Measurements from ENCODE around the gene OTX1. TPM values are rescaled to one million over a fixed set of nuclear protein-coding genes. Genes with fewer than 3 reads are reported as not detected.

The OTX1 gene
- total RNA-seq, 3 donors from 2014 or later (not counting 1 experiment from before 2014, with no cell fraction given), result not detected

DNA sequence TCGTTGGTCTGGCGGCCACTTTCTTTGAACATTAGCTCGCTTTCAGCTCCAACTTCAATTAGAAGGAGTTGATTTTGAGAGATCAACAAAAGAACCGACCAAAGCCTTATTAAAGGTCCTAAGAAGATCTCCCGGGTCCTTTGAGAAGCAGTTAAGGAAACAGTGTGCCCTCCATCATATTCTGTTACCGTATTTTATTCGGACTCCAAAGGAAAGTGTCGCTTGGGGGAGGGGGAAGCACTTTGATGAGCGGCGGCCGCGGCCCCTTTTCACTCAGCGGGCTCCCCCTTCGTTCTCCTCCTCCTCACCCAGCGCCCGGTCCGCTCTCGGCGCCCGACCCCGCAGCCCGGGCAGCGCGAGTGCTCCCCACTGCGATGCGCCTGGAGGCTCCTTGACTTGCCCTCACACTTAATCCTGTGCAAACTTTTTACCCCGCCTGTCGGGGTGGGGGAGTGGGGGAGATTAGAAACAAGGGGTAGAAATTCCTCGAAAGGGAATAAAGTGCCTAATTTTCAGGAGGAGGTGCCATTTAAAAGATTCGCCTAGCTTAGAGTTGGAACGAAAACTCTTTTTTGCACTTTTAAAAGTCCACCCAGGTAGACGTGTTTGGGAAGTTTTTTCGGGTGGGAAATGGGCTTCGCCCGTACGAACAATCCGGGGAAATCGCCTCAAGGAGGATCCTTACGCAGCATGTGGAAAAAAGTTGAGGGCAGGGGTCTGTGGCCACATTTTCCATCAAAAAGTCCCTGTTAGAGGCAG is 1.2 kb upstream of the OTX1 start:
- Mint-ChIP-seq H3K27me3 (ENCODE audit: low read depth in 2 of 2) (peaks cover 73 to 76% of the 10 kb centered on the region in 2 donors), H3K4me1 (peaks cover 34 to 53% of the 10 kb centered on the region in 2 donors), H3K4me3 (peak overlapping the region; percentile 83), H3K36me3 (peaks cover 21% of the 10 kb centered on the region), H3K9me3 (no peaks in the 10 kb centered on the region), H3K27ac (no peak overlapping the region)
- TF ChIP-seq, protein P1, sequence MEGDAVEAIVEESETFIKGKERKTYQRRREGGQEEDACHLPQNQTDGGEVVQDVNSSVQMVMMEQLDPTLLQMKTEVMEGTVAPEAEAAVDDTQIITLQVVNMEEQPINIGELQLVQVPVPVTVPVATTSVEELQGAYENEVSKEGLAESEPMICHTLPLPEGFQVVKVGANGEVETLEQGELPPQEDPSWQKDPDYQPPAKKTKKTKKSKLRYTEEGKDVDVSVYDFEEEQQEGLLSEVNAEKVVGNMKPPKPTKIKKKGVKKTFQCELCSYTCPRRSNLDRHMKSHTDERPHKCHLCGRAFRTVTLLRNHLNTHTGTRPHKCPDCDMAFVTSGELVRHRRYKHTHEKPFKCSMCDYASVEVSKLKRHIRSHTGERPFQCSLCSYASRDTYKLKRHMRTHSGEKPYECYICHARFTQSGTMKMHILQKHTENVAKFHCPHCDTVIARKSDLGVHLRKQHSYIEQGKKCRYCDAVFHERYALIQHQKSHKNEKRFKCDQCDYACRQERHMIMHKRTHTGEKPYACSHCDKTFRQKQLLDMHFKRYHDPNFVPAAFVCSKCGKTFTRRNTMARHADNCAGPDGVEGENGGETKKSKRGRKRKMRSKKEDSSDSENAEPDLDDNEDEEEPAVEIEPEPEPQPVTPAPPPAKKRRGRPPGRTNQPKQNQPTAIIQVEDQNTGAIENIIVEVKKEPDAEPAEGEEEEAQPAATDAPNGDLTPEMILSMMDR (IDR thresholded peaks at IDR 0.05), result no peak
- Histone ChIP-seq H3K27me3 (ENCODE audit: control insufficient read depth, insufficient read depth, low read length) (peaks cover 52% of the 10 kb centered on the region), H3K27ac (ENCODE audit: low read length) (no peak overlapping the region), H3K4me1 (ENCODE audit: control insufficient read depth, insufficient read depth, low read length) (peaks cover 54% of the 10 kb centered on the region), H3K4me3 (ENCODE audit: low read length) (no peak overlapping the region), H3K9me3 (ENCODE audit: control insufficient read depth, insufficient read depth, low read length) (no peaks in the 10 kb centered on the region), H3K36me3 (ENCODE audit: control insufficient read depth, insufficient read depth, low read length) (no peaks in the 10 kb centered on the region)
- intact Hi-C loops (cut with micrococcal nuclease), result no loop called here
- DNase-seq, result no peak
- WGBS (ENCODE audit: insufficient coverage), result 5% methylated on average over 36 of the region's 39 CpGs
- no peak for ATAC-seq

- TF ChIP-seq, protein P1 (IDR thresholded peaks at IDR 0.05), result no peak
- Mint-ChIP-seq H3K27ac (no peak overlapping the region), H3K4me3 (peak overlapping the region; percentile 83), H3K27me3 (ENCODE audit: low read depth in 2 of 2) (peaks cover 75 to 81% of the 10 kb centered on the region in 2 donors), H3K4me1 (peaks cover 40 to 58% of the 10 kb centered on the region in 2 donors), H3K9me3 (no peaks in the 10 kb centered on the region), H3K36me3 (peaks cover 21% of the 10 kb centered on the region)
- Histone ChIP-seq H3K27ac (ENCODE audit: low read length) (no peak overlapping the region), H3K9me3 (ENCODE audit: control insufficient read depth, insufficient read depth, low read length) (no peaks in the 10 kb centered on the region), H3K4me1 (ENCODE audit: control insufficient read depth, insufficient read depth, low read length) (peaks cover 60% of the 10 kb centered on the region), H3K36me3 (ENCODE audit: control insufficient read depth, insufficient read depth, low read length) (no peaks in the 10 kb centered on the region), H3K27me3 (ENCODE audit: control insufficient read depth, insufficient read depth, low read length) (peaks cover 55% of the 10 kb centered on the region), H3K4me3 (ENCODE audit: low read length) (no peak overlapping the region)
- intact Hi-C loops (cut with micrococcal nuclease), result no loop called here
- peak in 1 of 2 donors; percentile 7 for DNase-seq
- under 1% methylated on average over 30 of the region's 31 CpGs for WGBS (ENCODE audit: insufficient coverage)
- ATAC-seq, result peak in 1 of 3 donors; percentile 11
Measured at GRCh38 chr2:63049970-63050333, 678 bp upstream of the OTX1 start.

DNA sequence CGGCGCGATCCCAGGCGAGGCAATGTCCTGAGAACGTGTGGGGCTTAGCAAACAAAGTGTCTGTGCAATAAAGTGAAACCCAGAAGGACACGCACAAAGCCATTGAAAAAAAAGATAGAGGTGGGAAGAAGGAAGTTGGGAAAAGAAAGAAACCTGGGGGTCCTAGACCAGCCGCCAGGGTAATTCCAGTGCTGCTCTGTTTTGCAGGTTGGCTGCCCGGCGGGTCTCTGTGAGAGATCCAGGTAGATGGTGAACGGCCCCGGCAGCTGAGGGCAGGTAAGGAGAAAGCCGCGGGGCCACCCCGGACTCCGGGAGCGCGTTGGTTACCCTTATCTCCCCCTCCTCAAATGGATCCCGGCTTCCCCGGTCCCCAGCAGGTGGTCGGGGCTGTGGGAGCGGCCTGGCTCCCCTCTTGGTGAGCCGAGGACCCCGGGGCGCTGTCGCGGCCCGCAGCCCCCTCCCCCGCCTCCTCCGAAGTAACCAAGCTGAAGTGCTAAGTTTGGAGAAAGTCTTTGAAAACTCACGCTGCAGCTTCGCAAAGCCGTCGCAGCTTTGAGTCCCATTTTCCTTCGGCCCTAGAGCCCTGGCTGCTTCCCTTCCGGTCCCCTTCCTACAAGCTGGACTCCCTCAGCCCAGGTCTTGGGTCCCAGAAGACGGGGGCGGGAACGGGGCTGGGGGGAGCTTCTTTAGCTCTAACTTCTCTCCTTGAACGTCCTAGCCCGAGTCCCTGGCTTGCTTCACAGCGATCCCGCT is 588 bp downstream of the OTX1 start:
- H3K27ac ChIP-seq (ENCODE audit: low read length), result no peak overlapping the region
- peaks cover 13% of the 10 kb centered on the region for H3K36me3 Mint-ChIP-seq
- no peaks in the 10 kb centered on the region for H3K9me3 Mint-ChIP-seq
- peak overlapping the region; percentile 80 for H3K4me3 Mint-ChIP-seq
- peak overlapping the region; percentile 21 for H3K4me3 ChIP-seq (ENCODE audit: low read length)
- H3K4me1 ChIP-seq (ENCODE audit: control insufficient read depth, insufficient read depth, low read length), result peaks cover 72% of the 10 kb centered on the region
- no peaks in the 10 kb centered on the region for H3K36me3 ChIP-seq (ENCODE audit: control insufficient read depth, insufficient read depth, low read length)
- DNase-seq (no peak), ATAC-seq (no peak)
- no peaks in the 10 kb centered on the region for H3K9me3 ChIP-seq (ENCODE audit: control insufficient read depth, insufficient read depth, low read length)
- H3K27me3 ChIP-seq (ENCODE audit: control insufficient read depth, insufficient read depth, low read length), result peaks cover 65% of the 10 kb centered on the region
- peaks cover 77 to 78% of the 10 kb centered on the region in 2 donors for H3K27me3 Mint-ChIP-seq (ENCODE audit: low read depth in 2 of 2)
- TF ChIP-seq, protein P1 (IDR thresholded peaks at IDR 0.05), result no peak
- WGBS (ENCODE audit: insufficient coverage), result 2% methylated on average over 40 of the region's 42 CpGs
- peaks cover 48 to 68% of the 10 kb centered on the region in 2 donors for H3K4me1 Mint-ChIP-seq
- H3K27ac Mint-ChIP-seq, result no peak overlapping the region
- intact Hi-C loops (cut with micrococcal nuclease), result no loop called here
